Common myeloid progenitor, CD34-positive (primary cell): Measurements from ENCODE around the gene GUK1.
A peak's percentile ranks its signal among the peaks of the same experiment; 100 is the strongest.

ENCODE experiments used
- CTCF ChIA-PET: fragments of 350-600 bp; sonication (Branson Sonifier 250); formaldehyde crosslinking; loops from one replicate; lab custom pipeline; 2021; ENCODE audit warnings: antibody characterized with exemption; lab: Charles Lee
- POLR2A ChIA-PET: fragments of 350-600 bp; sonication (Branson Sonifier 250); formaldehyde crosslinking; loops from one replicate; lab custom pipeline; 2021; ENCODE audit warnings: antibody characterized with exemption; lab: Charles Lee
- DNase-seq, 3 donors: peaks; one replicate each; pipeline versions ENCODE4 v3.0.0 to v3.0.0-alpha.2; 2013
- H3K27ac ChIP-seq, 2 experiments: 1 replicate in 1 of 2; 2 replicates in 1 of 2; pipeline ENCODE4 v1.7.0; 2013; ENCODE audit warnings: inconsistent platforms in 2 of 2, low read length in 2 of 2, mild to moderate bottlenecking in 2 of 2, low read depth in 1 of 2, moderate library complexity in 1 of 2; ENCODE audit not compliant: severe bottlenecking in 2 of 2, insufficient read depth in 1 of 2, poor library complexity in 1 of 2
- H3K27me3 ChIP-seq, 5 experiments: replicated peaks in 2 of 5; 1 replicate in 3 of 5; 2 replicates in 2 of 5; pipeline versions ENCODE4 v1.6.1 to v1.7.0; 2013; ENCODE audit warnings: low read length in 4 of 5, mild to moderate bottlenecking in 2 of 5, moderate library complexity in 2 of 5, inconsistent platforms in 1 of 5; ENCODE audit not compliant: insufficient read depth in 5 of 5, control insufficient read depth in 4 of 5
- H3K36me3 ChIP-seq, 4 experiments: 1 replicate in 2 of 4; 2 replicates in 2 of 4; pipeline versions ENCODE4 v1.6.1 to v1.7.0; 2013; ENCODE audit warnings: low read length in 3 of 4, control low read depth in 1 of 4, mild to moderate bottlenecking in 1 of 4; ENCODE audit not compliant: control insufficient read depth in 4 of 4, insufficient read depth in 4 of 4
- H3K4me1 ChIP-seq, 4 experiments: 1 replicate in 3 of 4; 2 replicates in 1 of 4; pipeline versions ENCODE4 v1.6.1 to v1.7.1; 2013; ENCODE audit warnings: low read length in 3 of 4, mild to moderate bottlenecking in 3 of 4, control low read depth in 1 of 4, inconsistent platforms in 1 of 4, moderate library complexity in 1 of 4; ENCODE audit not compliant: control insufficient read depth in 4 of 4, insufficient read depth in 4 of 4; ENCODE audit errors: control extremely low read depth in 1 of 4
- H3K4me3 ChIP-seq, 7 experiments: 1 replicate in 4 of 7; 2 replicates in 3 of 7; pipeline versions ENCODE4 v1.5.1 to v1.7.0; 2013; ENCODE audit warnings: mild to moderate bottlenecking in 7 of 7, low read length in 6 of 7, moderate library complexity in 6 of 7, inconsistent platforms in 2 of 7, low read depth in 2 of 7, control low read depth in 1 of 7; ENCODE audit not compliant: insufficient read depth in 4 of 7, control insufficient read depth in 1 of 7; ENCODE audit errors: extremely low read depth in 1 of 7
- H3K9me3 ChIP-seq, 5 experiments: 1 replicate in 4 of 5; 2 replicates in 1 of 5; pipeline versions ENCODE4 v1.6.1 to v1.7.1; 2013; ENCODE audit warnings: low read length in 4 of 5, mild to moderate bottlenecking in 2 of 5, inconsistent platforms in 1 of 5, low read depth in 1 of 5, moderate library complexity in 1 of 5; ENCODE audit not compliant: control insufficient read depth in 4 of 5, insufficient read depth in 2 of 5; ENCODE audit errors: control extremely low read depth in 1 of 5
- WGBS: methylation state at CpG from one replicate; pipeline ENCODE4 v1.1.5; 2013; ENCODE audit not compliant: insufficient coverage; 5-methylcytosine and 5-hydroxymethylcytosine counted together

The GUK1 gene

DNA sequence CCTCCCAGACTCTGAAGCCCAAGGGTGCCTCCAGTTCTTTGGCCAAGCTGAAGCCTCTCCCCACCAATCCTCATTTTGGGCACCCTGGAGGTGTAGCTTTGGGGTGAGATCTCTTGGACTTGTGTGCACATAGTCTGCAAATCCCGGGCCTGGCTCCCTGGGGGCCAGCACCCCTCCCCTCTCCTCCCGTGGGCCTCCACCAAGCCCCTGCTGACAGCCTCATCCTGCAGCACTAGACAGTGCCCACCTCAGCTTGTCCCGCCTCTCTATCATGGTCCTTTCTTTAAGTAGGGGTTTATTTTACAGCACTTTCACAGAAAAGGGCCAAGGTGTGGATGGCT, 12.8 kb downstream of the GUK1 start:
- ChIA-PET POLR2A (interaction anchor here (0.6 kb wide), 1 partner anchor 653 kb away, joined by 3 read pairs; no protein-coding TSS in a partner anchor), CTCF (interaction anchor here (0.6 to 2.7 kb wide), 6 partner anchors 8 to 154 kb away, joined by 3 to 18 read pairs (median 3); partner anchors contain the start of gene IBA57)
- H3K36me3 ChIP-seq = peaks cover 0 to 13% (median 11%) of the 10 kb centered on the region in 4 experiments
- H3K4me3 ChIP-seq = no peak overlapping the region
- H3K4me1 ChIP-seq = peaks cover 0 to 31% (median 25%) of the 10 kb centered on the region in 4 experiments
- no peaks in the 10 kb centered on the region for H3K9me3 ChIP-seq
- DNase-seq = no peak
- H3K27me3 ChIP-seq = no peaks in the 10 kb centered on the region
- H3K27ac ChIP-seq = no peak overlapping the region
- WGBS = 74% methylated on average over 2 of the region's 3 CpGs

DNA sequence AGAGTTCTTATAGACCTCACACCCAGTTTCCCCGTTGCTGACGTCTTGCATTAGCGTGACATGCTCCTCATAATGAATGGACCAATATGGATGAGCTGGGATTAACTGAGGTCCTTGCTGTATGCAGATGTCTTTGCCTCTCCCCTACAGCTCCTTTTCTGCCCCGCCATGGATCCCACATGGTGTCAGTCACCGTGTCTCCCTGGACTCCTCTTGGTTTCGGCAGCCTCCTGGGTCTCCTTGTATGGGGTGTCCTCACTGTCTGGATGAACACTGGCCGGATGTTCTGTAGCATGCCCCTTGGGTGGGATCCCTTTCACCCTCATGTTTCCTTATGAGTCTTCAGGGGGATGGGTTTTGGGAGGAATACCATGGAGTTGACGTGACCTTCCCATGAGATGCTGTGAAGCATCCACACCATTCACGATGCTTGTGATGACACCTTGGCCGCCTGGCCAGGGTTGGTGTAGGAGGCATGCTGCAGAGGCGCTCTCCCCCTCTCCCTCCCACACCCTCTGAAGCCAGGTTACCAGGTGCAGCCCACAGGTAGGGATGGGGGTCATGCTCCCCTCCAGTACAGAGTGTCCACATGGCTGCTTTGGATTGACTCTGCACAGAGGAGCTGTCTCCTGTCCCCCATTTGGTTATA, 14.1 kb downstream of the GUK1 start:
- CTCF ChIA-PET = interaction anchor here (1.1 to 2.1 kb wide), 3 partner anchors 11 to 155 kb away, joined by 3 to 9 read pairs (median 4); no protein-coding TSS in a partner anchor
- WGBS = 93% methylated on average over 7 of the region's 11 CpGs
- Histone ChIP-seq H3K9me3 (no peaks in the 10 kb centered on the region), H3K27ac (no peak overlapping the region), H3K4me1 (peaks cover 0 to 31% (median 25%) of the 10 kb centered on the region in 4 experiments), H3K36me3 (peaks cover 0 to 5% (median under 1%) of the 10 kb centered on the region in 4 experiments), H3K27me3 (no peaks in the 10 kb centered on the region), H3K4me3 (no peak overlapping the region)
- no peak for DNase-seq
- POLR2A ChIA-PET = interaction anchor here (1.4 kb wide), 1 partner anchor 9 kb away, joined by 3 read pairs; no protein-coding TSS in a partner anchor

DNA sequence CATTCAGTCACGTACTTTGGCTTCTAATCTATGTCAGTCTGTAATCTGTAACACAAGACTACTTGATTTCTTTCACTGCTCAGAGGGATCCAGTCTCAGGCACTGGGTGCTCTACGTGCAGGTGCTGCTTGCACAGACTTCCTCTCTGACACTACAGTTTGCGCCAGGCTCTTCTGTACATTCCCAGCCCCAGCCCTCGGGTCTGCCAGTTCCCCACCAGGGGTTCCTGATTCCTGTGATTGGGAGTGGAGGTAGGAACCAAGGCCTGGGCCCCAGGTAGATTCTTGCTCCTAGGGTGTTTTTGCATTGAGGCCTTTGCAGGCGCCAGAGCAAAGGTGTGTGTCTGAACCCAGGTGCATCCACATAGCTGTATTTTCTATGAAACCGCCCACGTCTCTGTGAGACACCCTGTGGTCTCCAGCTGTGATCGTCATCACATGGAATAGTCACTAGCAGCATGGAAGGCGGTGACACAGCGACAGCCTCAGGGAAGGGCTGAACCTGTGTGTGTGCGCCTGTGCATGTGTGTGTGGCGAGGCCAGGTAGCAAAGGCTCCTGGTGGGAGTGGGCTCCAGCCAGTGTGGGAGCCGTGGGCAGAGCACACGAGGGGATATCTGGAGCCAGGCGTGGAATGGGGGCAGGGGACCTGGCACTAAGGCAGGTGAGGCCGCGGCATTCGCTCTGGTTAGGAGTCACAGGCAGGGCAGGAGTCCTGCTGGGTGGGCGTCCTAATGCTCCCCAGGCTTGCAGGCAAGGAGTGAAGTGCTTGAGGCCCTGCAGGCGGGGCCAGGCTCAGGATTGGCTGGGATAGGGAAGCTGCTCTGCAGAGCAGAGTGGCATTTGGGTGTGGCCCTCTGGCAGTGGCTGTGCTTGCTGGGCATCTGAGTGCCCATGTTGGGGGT, 14.8 kb downstream of the GUK1 start:
- Histone ChIP-seq H3K27me3 (no peaks in the 10 kb centered on the region), H3K27ac (no peak overlapping the region), H3K4me1 (peaks cover 0 to 31% (median 25%) of the 10 kb centered on the region in 4 experiments), H3K4me3 (no peak overlapping the region), H3K36me3 (peaks cover 0 to 5% (median 0%) of the 10 kb centered on the region in 4 experiments), H3K9me3 (no peaks in the 10 kb centered on the region)
- CTCF ChIA-PET = interaction anchor here (1.3 to 2.1 kb wide), 2 partner anchors 12 to 44 kb away, joined by 3 to 9 read pairs; no protein-coding TSS in a partner anchor
- POLR2A ChIA-PET = interaction anchor here (1.4 kb wide), 1 partner anchor 8 kb away, joined by 3 read pairs; no protein-coding TSS in a partner anchor
- 92% methylated on average over 17 of the region's 20 CpGs for WGBS
- no peak for DNase-seq

DNA sequence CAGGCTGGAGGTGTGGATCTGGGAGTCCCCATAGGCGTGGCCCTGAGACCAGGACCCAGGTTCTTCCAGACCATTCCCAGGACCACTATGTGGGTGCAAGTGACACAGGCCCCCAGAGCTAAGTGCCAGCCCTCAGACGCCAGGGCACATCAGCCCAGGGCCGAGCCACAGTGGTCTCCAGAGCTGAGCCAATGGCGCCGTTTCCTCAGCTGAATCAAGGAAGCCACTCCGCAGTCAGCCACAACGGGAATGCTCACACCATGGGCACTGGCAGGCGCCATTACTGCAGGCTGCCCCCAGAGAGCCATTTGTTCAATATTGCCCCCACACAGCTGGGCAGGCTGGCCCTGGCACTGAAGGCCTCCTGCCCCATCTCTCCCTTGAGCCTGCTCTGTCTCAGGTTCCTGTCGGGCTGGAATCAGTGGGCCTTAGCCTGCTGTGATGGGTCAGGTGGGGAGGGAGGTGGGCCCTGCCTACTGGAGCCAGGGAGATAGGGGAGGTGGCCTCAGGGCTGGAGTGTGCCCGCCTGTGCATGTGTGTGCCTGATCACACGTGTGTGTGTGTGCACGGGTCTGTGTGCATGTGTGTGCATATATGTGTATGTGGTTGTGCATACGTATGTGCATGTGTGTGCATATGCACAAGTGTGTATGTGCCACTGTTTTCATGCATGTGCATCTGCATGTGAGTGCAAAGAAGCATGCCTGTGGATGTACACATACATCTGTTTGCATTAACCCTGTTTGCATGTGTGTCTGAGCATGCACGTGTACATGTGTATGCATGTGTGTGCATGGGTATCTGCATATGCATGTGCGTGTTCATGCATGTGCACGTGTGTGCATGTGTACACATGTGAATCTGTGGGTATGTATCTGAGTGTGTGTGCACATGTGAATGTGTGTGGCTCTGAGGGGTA, 15.8 kb downstream of the GUK1 start:
- no peak for DNase-seq
- H3K4me3 ChIP-seq = peak overlapping the region in 5 of 7 experiments; percentile 48 to 71 (median 67)
- H3K36me3 ChIP-seq = peaks cover 0 to 5% (median 0%) of the 10 kb centered on the region in 4 experiments
- H3K27me3 ChIP-seq = no peaks in the 10 kb centered on the region
- ChIA-PET CTCF (interaction anchor here (0.8 to 1.7 kb wide), 3 partner anchors 10 to 18 kb away, joined by 3 to 9 read pairs (median 4); partner anchors contain the start of gene IBA57), POLR2A (interaction anchor here (1.1 to 1.3 kb wide), 2 partner anchors 10 to 16 kb away, joined by 4 to 7 read pairs; partner anchors contain the start of genes GUK1 and IBA57)
- H3K4me1 ChIP-seq = peaks cover 0 to 31% (median 25%) of the 10 kb centered on the region in 4 experiments
- H3K27ac ChIP-seq = no peak overlapping the region
- no peaks in the 10 kb centered on the region for H3K9me3 ChIP-seq
- 81% methylated on average over 15 of the region's 16 CpGs for WGBS

DNA sequence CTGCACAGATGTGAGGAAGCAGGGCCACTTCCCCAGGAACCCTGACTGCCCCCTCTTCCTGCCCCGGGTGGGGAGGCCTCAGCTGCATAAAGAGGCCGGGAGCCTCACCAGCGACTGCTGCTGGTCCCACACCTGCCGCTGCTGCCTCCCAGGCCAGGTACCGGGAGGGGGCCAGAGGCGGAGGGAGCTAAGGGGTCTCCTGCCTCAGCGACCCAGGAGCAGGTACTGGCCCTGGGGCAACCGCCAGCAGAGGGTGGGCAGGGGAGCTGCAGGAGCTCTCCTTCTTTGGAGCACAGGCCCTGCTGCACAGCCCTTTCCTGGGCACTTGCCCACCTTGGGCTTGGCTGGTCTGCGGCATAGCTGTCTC, 16.4 kb downstream of the GUK1 start:
- Histone ChIP-seq H3K27me3 (no peaks in the 10 kb centered on the region), H3K4me3 (peak overlapping the region in 6 of 7 experiments; percentile 48 to 71 (median 66)), H3K9me3 (no peaks in the 10 kb centered on the region), H3K27ac (peak overlapping the region; percentile 25 to 44), H3K4me1 (peaks cover 0 to 34% (median 26%) of the 10 kb centered on the region in 4 experiments), H3K36me3 (peaks cover 0 to 5% (median 0%) of the 10 kb centered on the region in 4 experiments)
- POLR2A ChIA-PET = interaction anchor here (0.6 to 1.3 kb wide), 3 partner anchors 9 to 1288 kb away, joined by 3 to 7 read pairs (median 4); partner anchors contain the start of genes GUK1 and IBA57
- 2% methylated on average over 7 of the region's 9 CpGs for WGBS
- peak in 2 of 3 donors; percentile 75 to 84 for DNase-seq
- CTCF ChIA-PET = interaction anchor here (0.7 to 1.7 kb wide), 5 partner anchors 9 to 157 kb away, joined by 3 to 9 read pairs (median 4); partner anchors contain the start of gene IBA57
